GM21717 (cell line): ENCODE results near the gene KANSL1.
"Not testable (repeated sequence)": the region's sequence is repeated elsewhere in the genome, so short reads cannot be mapped to it uniquely, and the experiment has no call there.

Experiments
- ATAC-seq: cut with Tn5 transposase; IDR thresholded peaks from one replicate; pipeline ENCODE4 v1.9.1; 2021; ENCODE audit warnings: mild to moderate bottlenecking, moderate library complexity; ENCODE audit not compliant: unreplicated experiment

Gene KANSL1, protein sequence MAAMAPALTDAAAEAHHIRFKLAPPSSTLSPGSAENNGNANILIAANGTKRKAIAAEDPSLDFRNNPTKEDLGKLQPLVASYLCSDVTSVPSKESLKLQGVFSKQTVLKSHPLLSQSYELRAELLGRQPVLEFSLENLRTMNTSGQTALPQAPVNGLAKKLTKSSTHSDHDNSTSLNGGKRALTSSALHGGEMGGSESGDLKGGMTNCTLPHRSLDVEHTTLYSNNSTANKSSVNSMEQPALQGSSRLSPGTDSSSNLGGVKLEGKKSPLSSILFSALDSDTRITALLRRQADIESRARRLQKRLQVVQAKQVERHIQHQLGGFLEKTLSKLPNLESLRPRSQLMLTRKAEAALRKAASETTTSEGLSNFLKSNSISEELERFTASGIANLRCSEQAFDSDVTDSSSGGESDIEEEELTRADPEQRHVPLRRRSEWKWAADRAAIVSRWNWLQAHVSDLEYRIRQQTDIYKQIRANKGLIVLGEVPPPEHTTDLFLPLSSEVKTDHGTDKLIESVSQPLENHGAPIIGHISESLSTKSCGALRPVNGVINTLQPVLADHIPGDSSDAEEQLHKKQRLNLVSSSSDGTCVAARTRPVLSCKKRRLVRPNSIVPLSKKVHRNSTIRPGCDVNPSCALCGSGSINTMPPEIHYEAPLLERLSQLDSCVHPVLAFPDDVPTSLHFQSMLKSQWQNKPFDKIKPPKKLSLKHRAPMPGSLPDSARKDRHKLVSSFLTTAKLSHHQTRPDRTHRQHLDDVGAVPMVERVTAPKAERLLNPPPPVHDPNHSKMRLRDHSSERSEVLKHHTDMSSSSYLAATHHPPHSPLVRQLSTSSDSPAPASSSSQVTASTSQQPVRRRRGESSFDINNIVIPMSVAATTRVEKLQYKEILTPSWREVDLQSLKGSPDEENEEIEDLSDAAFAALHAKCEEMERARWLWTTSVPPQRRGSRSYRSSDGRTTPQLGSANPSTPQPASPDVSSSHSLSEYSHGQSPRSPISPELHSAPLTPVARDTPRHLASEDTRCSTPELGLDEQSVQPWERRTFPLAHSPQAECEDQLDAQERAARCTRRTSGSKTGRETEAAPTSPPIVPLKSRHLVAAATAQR (N-terminal part only)

DNA sequence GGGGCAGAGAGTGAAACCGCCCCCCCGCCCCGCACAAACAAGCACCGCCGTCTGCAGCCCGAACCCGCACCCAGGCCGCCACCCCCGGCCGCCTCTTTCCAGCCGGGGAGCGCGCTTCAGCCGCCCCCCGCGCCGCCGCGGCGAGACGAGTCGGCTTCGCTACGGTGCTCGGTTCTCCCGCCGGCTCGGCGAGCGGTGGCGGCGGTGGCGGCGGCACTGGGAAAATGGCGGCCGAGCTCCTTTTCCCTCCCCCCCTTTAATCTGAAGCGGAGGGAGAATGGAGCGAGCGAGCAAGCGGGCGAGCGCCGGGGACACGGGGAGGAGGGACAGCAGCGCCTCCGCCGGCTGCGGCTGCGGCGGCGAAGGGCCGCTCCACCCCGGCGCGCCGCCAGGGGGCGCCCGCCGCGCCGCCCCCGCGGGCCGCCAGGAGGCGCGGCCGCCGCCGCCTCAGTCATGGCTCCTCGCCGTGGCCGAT is at the start of gene KANSL1:
Gene KANSL1 (minus strand): TSS at position 279 of the 475 bp plus-strand sequence. CDS start 21,286 bp downstream, outside the sequence.
- ATAC-seq = peak; percentile 55

DNA sequence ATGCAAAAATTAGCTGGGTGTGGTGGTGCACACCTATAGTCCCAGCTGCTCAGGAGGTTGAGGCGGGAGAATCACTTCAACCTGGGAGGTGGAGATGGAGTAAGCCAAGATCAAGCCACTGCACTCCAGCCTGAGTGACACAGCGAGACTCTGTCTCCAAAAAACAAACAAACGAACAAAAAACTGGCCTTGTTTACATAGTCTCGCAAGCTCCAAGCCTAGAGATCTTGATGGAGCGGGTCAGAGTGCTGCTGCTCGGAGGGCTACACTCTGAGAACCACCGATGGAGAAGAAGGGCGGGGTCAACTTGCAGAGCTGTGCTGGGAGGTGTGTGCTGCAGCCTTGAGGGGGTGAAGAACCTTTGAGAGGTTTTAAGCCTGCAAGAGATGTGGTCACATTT is 38.1 kb upstream of the KANSL1 start:
- not testable (repeated sequence) for ATAC-seq

DNA sequence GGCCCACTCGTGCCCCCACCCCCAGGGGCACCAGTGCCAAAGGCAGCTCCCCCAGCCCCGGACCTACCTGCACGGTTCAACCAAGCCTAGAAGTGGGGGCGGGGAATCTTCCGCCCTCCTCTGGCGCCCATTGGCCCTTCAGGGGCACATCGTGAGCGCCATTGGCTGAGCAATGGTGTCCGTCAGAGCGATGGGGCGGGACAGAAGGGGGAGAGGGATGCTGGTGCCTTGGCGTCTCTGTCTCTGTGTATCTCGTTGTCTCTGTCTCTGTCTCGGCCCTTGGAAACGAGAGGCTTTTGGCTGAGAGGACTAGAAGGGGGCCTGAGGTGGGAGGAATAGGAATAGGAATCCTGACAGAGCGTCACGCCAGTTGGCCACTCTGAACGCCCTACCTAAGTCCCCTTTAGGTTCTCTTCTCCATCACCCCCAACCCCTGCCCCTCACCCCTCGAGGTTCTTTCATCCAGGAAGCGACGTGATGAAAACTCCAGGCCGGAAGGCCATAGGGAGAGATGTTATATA is 32.1 kb upstream of the KANSL1 start:
- ATAC-seq = peak; percentile 98

DNA sequence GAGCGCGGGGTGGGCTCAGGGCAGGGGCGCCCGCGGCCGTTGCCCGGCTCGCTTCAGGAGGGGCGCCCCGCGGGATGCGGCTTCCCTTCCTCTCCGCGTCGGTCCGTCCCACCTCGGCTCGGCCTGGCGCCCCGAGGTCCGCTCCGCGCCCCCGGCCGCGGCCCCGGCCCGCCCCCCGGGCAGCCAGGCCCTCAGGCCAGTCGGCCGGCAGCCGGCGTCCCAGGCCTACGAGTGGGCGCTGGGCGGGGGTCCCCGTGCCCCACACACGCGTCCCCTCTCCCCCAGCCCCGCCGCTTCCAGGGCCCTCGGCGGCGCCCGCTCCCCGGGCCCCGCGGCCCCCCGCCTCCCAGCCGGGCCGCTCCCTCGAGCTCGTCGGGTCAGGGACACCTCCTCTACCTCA is 31.6 kb upstream of the KANSL1 start:
- ATAC-seq = peak; percentile 23

DNA sequence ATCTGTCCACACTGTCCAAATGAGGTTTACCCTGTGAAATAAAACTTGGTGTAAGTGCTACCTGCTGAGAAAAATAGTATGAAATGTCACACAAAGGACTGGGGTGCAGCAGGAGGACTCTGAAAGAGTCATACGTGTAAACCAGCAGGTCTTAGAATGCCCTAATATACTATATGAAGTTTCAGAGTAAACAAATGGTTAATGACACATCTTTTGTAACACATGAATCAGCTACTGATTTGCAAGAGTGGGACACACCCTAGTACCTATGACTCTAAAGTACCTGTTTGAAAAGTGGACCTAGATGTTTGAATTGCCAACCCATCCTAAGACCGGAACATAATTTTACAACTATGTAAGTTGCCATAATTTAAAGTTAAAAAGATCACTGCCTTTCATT is 29.8 kb upstream of the KANSL1 start:
- not testable (repeated sequence) for ATAC-seq

DNA sequence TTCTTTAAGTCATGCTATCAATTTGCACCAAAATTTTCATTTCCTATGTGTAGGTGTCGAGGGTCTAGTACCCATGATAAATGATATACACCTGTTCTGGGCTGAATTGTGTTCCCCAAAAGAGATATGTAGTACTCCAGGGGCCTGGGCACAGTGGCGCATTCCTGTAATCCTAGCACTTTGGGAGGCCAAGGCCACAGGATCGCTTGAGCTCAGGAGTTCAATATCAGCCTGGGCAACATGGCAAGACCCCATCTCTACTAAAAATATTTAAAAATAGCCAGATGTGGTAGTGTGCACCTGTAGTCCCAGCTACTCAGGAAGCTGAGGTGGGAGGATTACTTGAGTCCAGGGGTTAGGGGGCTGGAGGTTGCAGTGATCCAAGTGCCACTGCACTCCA is 23.5 kb upstream of the KANSL1 start:
- no peak for ATAC-seq

DNA sequence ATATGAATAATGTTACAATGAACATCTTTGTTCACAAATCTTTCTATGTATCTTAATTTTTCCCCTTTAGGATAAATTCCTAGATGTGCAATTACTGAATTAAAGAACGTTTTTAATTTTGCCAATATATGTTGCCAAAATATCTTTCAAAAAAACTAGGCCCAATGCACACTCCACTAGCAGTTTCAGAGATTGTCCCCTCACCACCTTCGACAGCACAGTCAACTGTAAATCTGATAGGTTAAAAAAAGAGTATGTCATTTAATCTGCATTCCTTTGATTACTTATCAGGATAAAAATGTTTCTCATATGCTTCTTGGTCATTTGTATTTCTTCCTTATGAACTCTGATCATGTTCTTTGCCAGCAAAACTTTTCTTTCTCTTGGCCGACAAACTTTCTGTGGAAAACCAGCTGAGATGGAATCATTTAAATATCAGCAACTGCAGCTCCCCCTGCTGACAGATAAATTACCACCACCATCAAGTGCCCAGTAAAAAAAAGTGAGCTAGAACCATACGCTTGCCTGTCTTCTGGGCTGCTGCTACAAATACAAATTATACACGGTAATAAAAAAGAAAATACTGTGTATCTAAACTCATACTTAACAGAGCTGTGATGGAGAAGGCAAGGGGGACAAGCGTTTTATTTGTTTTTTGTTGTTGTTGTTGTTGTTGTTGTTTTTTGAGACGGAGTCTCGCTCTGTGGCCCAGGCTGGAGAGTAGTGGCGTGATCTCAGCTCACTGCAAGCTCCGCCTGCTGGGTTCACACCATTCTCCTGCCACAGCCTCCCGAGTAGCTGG is 19.6 kb upstream of the KANSL1 start:
- no peak for ATAC-seq

DNA sequence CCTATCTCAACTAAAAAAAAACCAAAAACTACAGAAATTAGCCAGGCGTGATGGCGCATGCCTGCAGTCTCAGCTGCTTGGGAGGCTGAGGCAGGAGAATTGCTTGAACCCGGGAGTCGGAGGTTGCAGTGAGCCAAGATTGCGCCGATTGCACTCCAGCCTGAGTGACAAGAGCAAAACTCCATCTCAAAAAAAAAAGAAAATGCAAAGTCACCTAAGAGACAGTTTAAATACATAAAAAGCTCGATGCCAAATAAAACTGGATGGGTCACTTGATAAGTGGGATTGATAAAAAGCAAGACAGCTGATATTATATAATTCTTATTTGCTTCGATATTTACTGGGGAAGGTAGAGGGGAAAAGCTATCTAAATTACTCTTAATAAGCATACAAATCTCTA is 15.8 kb upstream of the KANSL1 start:
- no peak for ATAC-seq

DNA sequence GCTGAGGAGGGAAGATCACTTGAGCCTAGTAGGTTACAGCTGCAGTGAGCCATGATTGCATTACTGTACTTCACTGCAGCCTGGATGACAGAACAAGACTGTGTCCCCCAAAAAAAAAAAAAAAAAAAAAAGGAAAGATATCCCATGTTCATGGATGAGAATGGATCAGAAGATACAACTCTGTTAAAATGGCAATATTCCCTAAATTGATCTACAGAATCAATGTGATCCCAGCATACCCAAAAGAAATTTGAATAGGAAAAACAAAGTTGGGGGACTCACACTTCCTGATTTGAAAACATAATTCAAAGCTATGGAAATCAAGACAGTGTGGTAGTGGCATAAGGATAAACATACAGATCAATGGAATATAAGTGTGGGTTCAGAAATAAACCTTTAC is 12.7 kb upstream of the KANSL1 start:
- ATAC-seq = no peak

DNA sequence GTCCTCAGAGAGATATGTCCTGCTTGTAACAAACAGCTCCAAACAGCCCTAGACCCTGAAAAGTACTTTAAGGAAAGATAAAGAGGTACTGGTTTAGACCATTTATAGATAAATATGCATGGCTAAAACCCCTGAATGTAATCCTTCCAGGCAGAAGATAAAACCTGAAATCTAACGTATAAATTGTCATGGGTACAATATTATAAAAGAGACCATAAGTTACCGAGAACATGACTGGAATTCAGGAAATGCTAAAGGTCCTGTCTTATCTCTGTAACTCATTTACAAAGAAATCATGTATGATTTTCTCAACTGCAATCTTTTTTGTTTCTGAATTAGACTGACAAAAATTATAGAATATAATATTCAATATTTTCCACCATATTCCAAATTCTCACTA is 9.2 kb upstream of the KANSL1 start:
- ATAC-seq = no peak

DNA sequence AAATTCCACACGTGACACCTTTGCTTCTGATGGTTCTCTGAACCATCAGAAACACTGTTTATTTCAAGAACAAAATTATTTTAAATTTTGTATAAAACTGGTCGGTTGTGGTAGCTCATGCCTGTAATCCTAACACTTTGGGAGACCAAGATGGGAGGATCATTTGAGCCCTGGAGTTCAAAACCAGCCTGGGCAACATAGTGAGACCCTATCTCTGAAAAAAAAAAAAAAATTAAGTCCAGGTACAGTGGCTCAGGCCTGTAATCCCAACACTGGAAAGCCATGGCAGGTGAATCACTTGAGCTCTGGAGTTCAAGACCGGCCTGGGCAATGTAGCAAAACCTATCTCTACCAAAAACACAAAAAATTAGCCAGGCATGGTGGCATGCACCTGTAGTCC is 8.3 kb upstream of the KANSL1 start:
- ATAC-seq = no peak

DNA sequence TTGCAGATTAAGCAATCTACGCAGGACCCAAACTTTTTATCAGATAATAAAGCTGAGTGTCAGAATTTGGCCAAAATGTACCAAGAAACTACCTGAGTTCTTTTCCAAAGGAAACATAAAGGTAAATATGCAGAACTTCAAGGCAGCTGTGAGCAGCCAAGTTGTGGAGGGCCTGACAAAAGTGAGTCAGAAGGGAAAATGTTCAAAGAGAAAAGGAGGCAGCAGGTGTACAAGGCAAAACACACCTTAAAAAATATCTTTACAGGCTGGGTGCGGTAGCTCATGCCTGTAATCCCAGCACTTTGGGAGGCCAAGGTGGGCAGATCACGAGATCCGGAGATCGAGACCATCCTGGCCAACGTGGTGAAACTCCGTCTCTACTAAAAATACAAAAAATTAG is 7.0 kb upstream of the KANSL1 start:
- no peak for ATAC-seq

DNA sequence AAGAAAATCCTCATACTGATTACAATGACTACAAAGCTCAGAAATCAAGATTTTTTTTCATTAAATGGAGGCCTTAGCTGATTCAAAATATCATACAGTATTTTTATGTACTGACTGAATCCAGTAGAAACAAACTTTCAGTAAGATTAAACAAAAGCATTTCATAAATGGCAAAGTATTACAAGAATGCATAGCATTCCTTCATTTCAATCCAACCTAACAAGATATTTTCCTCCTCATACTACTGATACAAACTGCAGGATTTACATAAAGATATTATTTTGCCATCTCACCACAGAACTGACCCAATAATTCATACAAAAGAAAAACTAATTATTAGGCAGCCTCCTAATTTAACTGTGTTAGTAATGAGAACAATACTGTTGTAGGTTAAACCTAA is 6.2 kb upstream of the KANSL1 start:
- no peak for ATAC-seq

DNA sequence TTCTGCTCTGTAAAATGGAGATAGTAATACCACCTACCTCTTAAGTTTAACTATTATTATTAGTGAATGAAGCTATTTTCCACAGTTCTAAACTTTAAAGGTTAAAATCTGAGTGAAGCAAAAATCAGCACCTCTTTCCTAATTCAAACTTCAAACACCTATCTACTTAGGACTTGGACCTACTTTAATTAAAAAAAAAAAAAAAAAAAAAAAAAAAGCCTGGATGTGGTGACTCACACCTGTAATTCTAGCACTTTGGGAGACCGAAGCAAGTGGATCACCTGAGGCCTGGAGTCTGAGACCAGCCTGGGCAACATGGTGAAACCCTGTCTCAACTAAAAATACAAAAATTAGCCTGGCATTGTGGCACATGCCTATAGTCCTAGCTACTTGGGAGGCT is 5.0 kb upstream of the KANSL1 start:
- no peak for ATAC-seq

DNA sequence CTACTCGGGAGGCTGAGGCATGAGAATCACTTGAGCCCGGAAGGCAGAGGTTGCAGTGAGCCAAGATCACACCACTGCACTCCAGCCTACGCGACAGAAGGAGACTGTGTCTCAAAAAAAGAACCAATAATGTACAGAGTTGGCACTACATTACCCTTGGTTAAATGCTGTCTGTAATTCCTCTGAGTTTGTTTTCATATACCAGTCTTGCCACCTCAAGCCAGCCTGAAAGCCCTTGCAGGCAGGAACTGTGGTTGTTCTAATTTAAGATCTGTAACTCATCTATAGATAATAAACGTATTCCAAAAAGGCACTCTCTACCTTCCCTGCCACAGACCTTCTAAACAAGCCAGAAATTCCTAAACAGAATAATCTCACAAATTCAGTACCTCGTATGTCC is 4.3 kb upstream of the KANSL1 start:
- ATAC-seq = no peak

DNA sequence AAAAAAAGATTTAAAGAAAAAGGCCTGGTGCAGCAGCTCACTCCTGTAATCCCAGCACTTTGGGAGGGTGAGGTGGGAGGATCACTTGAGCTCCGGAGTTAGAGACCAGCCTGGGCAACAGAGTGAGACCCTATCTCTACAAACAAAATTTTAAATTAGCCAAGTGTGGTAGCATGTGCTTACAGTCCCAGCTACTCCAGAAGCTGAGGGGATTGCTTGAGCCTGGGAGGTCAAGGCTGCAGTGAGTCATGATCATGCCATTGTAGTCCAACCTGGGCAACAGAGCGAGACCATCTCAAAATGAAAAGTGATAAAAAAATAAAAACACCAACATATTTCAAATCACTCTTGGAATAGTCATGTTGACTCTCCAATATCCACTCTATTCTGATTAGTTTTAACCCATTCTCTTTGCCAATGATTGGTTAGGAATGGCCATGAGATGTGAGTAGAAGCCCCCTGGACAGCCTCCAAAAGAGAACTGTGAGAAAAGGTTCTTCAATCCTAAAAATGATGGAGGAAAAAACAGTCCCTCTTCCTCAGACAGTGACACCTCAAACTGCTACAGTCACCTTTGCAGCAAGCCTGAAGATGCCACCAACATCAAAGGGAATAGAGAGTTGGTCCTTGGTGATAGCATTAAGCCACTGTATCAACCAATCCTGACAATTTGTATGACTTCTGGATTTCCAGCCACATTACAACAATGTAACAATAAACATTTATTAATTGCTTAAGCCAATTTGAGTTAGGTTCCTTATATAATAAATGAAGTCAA is 2.9 kb upstream of the KANSL1 start:
- no peak for ATAC-seq

DNA sequence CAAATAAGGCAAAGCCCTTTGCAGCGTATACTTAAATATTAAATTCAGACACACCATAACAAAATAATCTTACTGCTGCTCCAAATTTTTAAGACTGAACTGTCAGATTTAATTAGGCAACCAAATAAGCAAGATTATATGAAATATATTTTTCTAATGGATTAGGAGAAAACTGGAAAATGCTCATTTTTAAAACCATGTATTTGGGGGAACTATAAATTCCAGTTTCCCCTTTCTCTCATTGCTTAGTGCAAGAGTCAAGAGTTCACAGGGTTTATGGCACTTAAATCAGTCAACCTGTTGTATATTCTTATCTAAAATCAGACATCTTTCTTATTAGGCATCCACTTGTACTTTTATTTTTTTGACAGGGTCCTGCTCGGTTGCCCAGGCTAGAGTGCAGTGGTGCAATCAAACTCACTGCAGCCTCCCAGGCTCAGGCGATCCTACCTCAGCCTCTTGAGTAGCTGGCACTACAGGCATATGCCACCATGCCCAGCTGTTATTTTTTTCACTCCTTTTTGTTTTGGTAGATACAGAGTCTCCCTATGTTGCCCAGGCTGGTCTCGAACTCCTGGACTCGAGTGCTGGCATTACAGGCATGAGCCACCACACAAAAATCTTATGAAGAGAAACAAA is 2.1 kb upstream of the KANSL1 start:
- no peak for ATAC-seq

DNA sequence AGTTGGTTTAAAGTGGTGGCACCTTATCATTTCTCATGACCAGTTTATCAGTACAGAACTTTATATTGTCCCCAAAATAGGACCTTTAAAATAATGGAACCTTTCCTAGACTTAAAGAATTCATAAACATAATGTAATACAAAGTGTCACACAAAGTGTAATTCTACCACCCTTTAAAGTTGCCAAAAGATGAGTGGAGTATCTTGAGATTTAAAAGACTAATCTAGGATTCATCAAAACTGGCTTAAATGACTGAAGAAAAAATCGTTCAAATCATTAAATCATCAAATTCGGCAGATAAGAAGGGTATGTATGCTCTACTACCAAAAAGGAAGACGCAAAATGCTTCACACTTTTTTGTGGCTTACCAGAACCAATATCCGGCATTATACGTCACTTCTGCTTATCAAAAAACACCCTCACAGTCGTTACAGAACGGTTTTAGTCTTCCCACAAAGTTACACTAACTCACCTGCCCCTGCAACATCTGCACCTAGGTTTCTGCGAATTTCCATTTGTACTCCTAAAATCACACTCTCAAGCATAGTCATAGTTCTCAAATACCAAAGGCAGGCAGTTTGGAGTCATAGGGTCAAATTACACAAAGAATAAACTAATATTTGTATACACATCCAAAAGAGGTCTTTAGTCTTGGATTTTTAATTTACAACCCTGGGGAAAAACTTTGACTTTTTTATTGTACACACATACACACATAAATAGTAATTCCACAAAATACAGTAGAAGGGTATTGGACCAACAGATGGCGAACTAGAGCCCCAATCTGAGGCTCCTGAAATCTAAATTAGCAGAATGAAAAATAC is 1.4 kb upstream of the KANSL1 start:
- no peak for ATAC-seq
